ENCODE measurements around the gene NXPH1. TPM values are rescaled to one million over a fixed set of nuclear protein-coding genes. Genes with fewer than 3 reads are reported as not detected.

The NXPH1 gene
- total and polyA plus RNA-seq, 9 of the 15 experiments (the other 6 are each of a cell fraction or from before 2014, with no cell fraction given), result 0.16 TPM; not detected in 8

- no peak for TF ChIP-seq ZNF384 (IDR thresholded peaks at IDR 0.05; ENCODE audit: low read depth, low read length)
- TF ChIP-seq WHSC1 (IDR thresholded peaks at IDR 0.05; ENCODE audit: low read length), result no peak
- no peak for TF ChIP-seq PBX2 (CRISPR knock-in tag; IDR thresholded peaks at IDR 0.05; ENCODE audit: low read depth)
- TF ChIP-seq PBX2 (tag; conservative IDR thresholded peaks at IDR 0.05; ENCODE audit: low read depth), result no peak
- peak; percentile 57; the same call in 1 of the 2 replicates for TF ChIP-seq CTBP1 (IDR thresholded peaks at IDR 0.05; ENCODE audit: borderline replicate concordance)
- no peak for TF ChIP-seq ZNF41 (CRISPR knock-in tag; conservative IDR thresholded peaks at IDR 0.05)
- TF ChIP-seq SREBF1 (IDR thresholded peaks at IDR 0.05; ENCODE audit: borderline replicate concordance, low read depth, low read length), result no peak
- TF ChIP-seq TGIF2 (CRISPR knock-in tag; IDR thresholded peaks at IDR 0.05), result no peak
- no peak for TF ChIP-seq LCOR (CRISPR knock-in tag; IDR thresholded peaks at IDR 0.05)
- TF ChIP-seq MEIS2 (IDR thresholded peaks at IDR 0.05; ENCODE audit: partially characterized antibody), result peak; percentile 60
- no peak for TF ChIP-seq ZNF395 (CRISPR knock-in tag; IDR thresholded peaks at IDR 0.05)
- TF ChIP-seq ZNF583 (CRISPR knock-in tag; IDR thresholded peaks at IDR 0.05), result no peak
- TF ChIP-seq CREBBP (IDR thresholded peaks at IDR 0.05; ENCODE audit: low read depth, low read length), result no peak
- TF ChIP-seq ZNF449 (CRISPR knock-in tag; IDR thresholded peaks at IDR 0.05), result no peak
- TF ChIP-seq ZNF174 (CRISPR knock-in tag; IDR thresholded peaks at IDR 0.05), result no peak
- no peak for TF ChIP-seq GTF2F1 (IDR thresholded peaks at IDR 0.05; ENCODE audit: low read depth, low read length)
- no peak for TF ChIP-seq NBN (IDR thresholded peaks at IDR 0.05; ENCODE audit: low read depth)
- no peak for TF ChIP-seq ZNF274 (IDR thresholded peaks at IDR 0.05; ENCODE audit: borderline replicate concordance, low read depth, low read length)
- TF ChIP-seq HNRNPH1 (optimal IDR thresholded peaks at IDR 0.05; ENCODE audit: low read depth, low read length), result no peak
- no peak for TF ChIP-seq E2F5 (CRISPR knock-in tag; IDR thresholded peaks at IDR 0.05)
Observed at GRCh38 chr7:8751557-8752231, 318.3 kb downstream of the NXPH1 start (continued).
